ENCODE measurements around the gene RGMB. TPM values are rescaled to one million over a fixed set of nuclear protein-coding genes. Genes with fewer than 3 reads are reported as not detected.

The RGMB gene
- total and polyA plus RNA-seq, 4 donors: 2.5 to 5.3 (median 3.0) TPM

DNA sequence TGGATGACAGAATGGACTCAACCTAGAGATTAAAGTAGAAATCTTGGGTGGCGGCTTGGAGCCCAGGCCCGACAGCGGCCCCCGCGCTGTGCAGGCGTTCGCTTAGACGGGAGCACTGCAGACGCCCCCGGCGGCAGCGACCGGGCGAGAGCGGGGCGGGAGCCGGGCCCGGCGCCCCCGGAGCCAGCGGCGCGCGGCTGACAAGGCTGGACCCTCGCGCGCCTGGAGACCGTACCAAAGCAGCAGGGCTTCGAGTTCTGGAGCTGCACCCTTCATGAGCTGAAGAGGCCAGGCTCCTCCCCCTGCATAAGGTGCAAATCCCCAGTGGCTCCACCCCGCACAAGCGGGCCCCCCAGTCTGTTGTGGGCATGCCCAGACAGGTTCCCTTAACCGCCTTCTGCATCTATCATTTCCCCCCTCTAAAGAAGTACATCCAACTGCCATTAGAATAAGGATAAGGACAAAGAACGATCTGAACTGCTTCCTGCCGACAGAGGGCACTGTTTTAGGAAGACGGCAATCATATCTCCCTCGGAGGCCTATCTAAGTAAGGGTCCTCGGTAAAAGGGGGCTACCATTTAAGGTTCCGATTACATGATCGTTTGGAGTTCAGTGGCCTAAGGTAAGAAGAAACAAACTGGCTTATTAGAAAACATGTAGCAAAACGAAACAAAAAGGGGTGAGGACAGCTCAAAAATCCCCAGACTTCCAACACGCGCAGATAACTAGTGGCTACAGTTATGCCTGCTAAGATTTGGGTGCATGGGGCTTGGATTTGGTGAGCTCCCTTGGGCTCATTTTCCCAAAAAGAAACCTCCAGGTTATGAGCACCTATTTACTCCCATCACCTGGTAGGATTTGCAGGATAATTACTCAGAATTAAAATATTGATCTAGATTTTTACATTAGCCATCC lies 66.3 kb downstream of the RGMB start:
- Histone ChIP-seq H3K4me3 (ENCODE audit: low read depth in 1 of 3, low read length in 3 of 3) (peak overlapping the region in 1 of 3 donors; percentile 31), H3K4me1 (ENCODE audit: control insufficient read depth in 4 of 4, insufficient read depth in 4 of 4, low read length in 3 of 4) (peaks cover 0 to 2% (median 0%) of the 10 kb centered on the region in 4 donors), H3K36me3 (ENCODE audit: control insufficient read depth in 4 of 4, insufficient read depth in 3 of 4, low read depth in 1 of 4, low read length in 3 of 4) (no peaks in the 10 kb centered on the region), H3K27ac (ENCODE audit: low read depth in 1 of 2, low read length in 2 of 2) (no peak overlapping the region), H3K9me3 (ENCODE audit: control insufficient read depth in 4 of 4, low read length in 3 of 4) (peaks cover 0 to 6% (median under 1%) of the 10 kb centered on the region in 4 donors), H3K27me3 (ENCODE audit: control insufficient read depth in 4 of 4, insufficient read depth in 4 of 4, low read length in 3 of 4) (no peaks in the 10 kb centered on the region), H3K9ac (ENCODE audit: low read depth in 1 of 2, low read length in 2 of 2) (no peak overlapping the region)
- no peak for DNase-seq (ENCODE audit: low spot score)
- TF ChIP-seq, protein P1, sequence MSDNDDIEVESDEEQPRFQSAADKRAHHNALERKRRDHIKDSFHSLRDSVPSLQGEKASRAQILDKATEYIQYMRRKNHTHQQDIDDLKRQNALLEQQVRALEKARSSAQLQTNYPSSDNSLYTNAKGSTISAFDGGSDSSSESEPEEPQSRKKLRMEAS (IDR thresholded peaks at IDR 0.05): no peak
- TF ChIP-seq FOXA1 (IDR thresholded peaks at IDR 0.05) (no peak), YY1 (IDR thresholded peaks at IDR 0.05) (no peak), GABPA (IDR thresholded peaks at IDR 0.05 in 1 of 2, conservative IDR thresholded peaks at IDR 0.05 in 1 of 2) (no peak), RAD21 (IDR thresholded peaks at IDR 0.05) (peak; percentile 8 to 37)
- 37% methylated on average over 42 of the region's 42 CpGs for WGBS

DNA sequence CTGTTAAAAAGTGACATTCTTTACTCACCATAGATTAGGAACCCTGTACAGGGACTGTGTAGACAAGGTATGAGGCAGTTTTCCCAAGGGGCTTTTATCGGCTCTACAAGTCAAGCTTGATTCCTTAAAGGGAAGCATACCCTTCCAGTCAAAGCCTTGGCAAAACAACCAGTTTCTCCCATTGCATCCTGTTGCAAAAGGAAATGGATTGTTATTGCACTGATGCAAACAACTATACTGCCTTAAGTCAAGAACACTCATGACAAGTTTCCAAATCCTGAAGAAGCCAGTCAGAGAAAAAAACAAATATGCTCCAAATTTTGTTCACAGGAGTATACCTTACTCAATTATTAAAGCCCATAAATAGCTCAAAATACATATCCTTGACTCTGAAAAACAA lies 67.5 kb downstream of the RGMB start:
- no peak overlapping the region for H3K27ac ChIP-seq (ENCODE audit: low read depth in 1 of 2, low read length in 2 of 2)
- peaks cover 0 to 2% (median 0%) of the 10 kb centered on the region in 4 donors for H3K4me1 ChIP-seq (ENCODE audit: control insufficient read depth in 4 of 4, insufficient read depth in 4 of 4, low read length in 3 of 4)
- H3K9me3 ChIP-seq (ENCODE audit: control insufficient read depth in 4 of 4, low read length in 3 of 4): peaks cover 0 to 6% (median 1%) of the 10 kb centered on the region in 4 donors
- H3K27me3 ChIP-seq (ENCODE audit: control insufficient read depth in 4 of 4, insufficient read depth in 4 of 4, low read length in 3 of 4): no peaks in the 10 kb centered on the region
- H3K9ac ChIP-seq (ENCODE audit: low read depth in 1 of 2, low read length in 2 of 2): no peak overlapping the region
- no peak overlapping the region for H3K4me3 ChIP-seq (ENCODE audit: low read depth in 1 of 3, low read length in 3 of 3)
- no peak for TF ChIP-seq FOXA2 (IDR thresholded peaks at IDR 0.05)
- TF ChIP-seq RAD21 (IDR thresholded peaks at IDR 0.05): no peak
- no peak for TF ChIP-seq HNF4A (conservative IDR thresholded peaks at IDR 0.05)
- no peak for TF ChIP-seq HNF4G (IDR thresholded peaks at IDR 0.05)
- TF ChIP-seq REST (IDR thresholded peaks at IDR 0.05): no peak
- TF ChIP-seq, protein P2, sequence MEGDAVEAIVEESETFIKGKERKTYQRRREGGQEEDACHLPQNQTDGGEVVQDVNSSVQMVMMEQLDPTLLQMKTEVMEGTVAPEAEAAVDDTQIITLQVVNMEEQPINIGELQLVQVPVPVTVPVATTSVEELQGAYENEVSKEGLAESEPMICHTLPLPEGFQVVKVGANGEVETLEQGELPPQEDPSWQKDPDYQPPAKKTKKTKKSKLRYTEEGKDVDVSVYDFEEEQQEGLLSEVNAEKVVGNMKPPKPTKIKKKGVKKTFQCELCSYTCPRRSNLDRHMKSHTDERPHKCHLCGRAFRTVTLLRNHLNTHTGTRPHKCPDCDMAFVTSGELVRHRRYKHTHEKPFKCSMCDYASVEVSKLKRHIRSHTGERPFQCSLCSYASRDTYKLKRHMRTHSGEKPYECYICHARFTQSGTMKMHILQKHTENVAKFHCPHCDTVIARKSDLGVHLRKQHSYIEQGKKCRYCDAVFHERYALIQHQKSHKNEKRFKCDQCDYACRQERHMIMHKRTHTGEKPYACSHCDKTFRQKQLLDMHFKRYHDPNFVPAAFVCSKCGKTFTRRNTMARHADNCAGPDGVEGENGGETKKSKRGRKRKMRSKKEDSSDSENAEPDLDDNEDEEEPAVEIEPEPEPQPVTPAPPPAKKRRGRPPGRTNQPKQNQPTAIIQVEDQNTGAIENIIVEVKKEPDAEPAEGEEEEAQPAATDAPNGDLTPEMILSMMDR (IDR thresholded peaks at IDR 0.05; ENCODE audit: low read depth, low read length, missing input control): no peak
- no peak for TF ChIP-seq GABPA (IDR thresholded peaks at IDR 0.05 in 1 of 2, conservative IDR thresholded peaks at IDR 0.05 in 1 of 2)
- TF ChIP-seq FOXA1 (IDR thresholded peaks at IDR 0.05): no peak
- TF ChIP-seq RXRA (IDR thresholded peaks at IDR 0.05): no peak
- no peak for TF ChIP-seq NR2F2 (IDR thresholded peaks at IDR 0.05)
- TF ChIP-seq SP1 (IDR thresholded peaks at IDR 0.05): no peak
- no peak for TF ChIP-seq JUND (IDR thresholded peaks at IDR 0.05)
- TF ChIP-seq, protein P3, sequence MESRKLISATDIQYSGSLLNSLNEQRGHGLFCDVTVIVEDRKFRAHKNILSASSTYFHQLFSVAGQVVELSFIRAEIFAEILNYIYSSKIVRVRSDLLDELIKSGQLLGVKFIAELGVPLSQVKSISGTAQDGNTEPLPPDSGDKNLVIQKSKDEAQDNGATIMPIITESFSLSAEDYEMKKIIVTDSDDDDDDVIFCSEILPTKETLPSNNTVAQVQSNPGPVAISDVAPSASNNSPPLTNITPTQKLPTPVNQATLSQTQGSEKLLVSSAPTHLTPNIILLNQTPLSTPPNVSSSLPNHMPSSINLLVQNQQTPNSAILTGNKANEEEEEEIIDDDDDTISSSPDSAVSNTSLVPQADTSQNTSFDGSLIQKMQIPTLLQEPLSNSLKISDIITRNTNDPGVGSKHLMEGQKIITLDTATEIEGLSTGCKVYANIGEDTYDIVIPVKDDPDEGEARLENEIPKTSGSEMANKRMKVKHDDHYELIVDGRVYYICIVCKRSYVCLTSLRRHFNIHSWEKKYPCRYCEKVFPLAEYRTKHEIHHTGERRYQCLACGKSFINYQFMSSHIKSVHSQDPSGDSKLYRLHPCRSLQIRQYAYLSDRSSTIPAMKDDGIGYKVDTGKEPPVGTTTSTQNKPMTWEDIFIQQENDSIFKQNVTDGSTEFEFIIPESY (IDR thresholded peaks at IDR 0.05): no peak
- H3K36me3 ChIP-seq (ENCODE audit: control insufficient read depth in 4 of 4, insufficient read depth in 3 of 4, low read depth in 1 of 4, low read length in 3 of 4): no peaks in the 10 kb centered on the region
- no peak for DNase-seq (ENCODE audit: low spot score)
- 99% methylated on average over 1 of the region's 1 CpG for WGBS
